Stromal cell of bone marrow (primary cell): ENCODE data around the gene IL37.

ENCODE experiments used
- DNase-seq: peaks from one replicate; pipeline ENCODE4 v3.0.0-alpha.2; 2012; ENCODE audit warnings: low read depth

IL37 gene

GRCh38 chr2:112960230-112960825, 49.4 kb downstream of the IL37 start:
- DNase-seq, result no peak

- DNase-seq, result no peak
These were observed 51.6 kb downstream of the IL37 start for GRCh38 chr2:112962308-112963175.

- DNase-seq, result no peak
These were observed 56.1 kb downstream of the IL37 start for GRCh38 chr2:112967023-112967422.
